Retinal pigment epithelial cell (primary cell): Measurements from ENCODE around the gene BSN.

Experiments used
- DNase-seq: peaks from one replicate; pipeline ENCODE4 v3.0.0-alpha.2; 2010; ENCODE audit warnings: low read depth
- H3K4me3 ChIP-seq: 2 replicates; pipeline ENCODE4 v1.5.1; 2011; ENCODE audit warnings: mild to moderate bottlenecking, low read length, control low read depth, moderate library complexity
- TF ChIP-seq, protein P1 (sequence below): conservative IDR thresholded peaks from 2 replicates; pipeline ENCODE4 v1.5.1; 2011; ENCODE audit warnings: low read depth, low read length, control low read depth, inconsistent platforms

The BSN gene

DNA sequence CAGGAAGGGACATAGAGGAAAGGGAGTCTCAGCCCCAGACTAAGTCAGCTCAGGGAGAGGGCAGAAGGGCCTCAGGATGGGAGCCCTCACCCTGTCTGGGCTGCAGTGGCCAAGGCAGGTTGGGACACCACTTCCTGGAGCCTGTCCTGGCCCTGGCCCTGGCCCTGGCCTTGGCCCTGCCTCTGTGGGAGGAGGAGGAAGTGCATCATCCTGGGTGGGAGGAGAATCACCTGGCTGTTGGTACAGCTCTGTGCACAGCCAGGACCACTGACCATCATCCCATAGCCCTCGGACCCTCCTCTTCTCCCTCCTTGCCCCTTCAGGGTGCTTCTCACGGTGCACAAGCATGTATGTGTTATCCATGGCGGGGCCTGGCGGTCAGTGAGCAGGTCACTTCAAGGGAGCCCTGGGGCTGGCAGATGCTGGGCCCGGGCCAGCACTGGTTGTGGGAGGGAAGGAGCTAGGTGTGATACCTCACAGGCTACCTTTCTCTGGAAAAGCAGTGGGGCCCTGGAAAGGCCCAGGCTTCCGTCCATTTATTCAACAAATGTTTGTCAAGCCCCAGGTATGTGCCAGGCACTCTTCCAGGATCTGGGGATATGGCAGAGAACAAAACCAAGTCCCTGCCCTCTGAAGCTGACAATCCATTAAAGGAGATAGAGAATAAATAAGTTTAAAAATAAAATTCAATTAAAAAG is 111.7 kb downstream of the BSN start:
- DNase-seq = no peak
- no peak overlapping the region for H3K4me3 ChIP-seq
- TF ChIP-seq, protein P1, sequence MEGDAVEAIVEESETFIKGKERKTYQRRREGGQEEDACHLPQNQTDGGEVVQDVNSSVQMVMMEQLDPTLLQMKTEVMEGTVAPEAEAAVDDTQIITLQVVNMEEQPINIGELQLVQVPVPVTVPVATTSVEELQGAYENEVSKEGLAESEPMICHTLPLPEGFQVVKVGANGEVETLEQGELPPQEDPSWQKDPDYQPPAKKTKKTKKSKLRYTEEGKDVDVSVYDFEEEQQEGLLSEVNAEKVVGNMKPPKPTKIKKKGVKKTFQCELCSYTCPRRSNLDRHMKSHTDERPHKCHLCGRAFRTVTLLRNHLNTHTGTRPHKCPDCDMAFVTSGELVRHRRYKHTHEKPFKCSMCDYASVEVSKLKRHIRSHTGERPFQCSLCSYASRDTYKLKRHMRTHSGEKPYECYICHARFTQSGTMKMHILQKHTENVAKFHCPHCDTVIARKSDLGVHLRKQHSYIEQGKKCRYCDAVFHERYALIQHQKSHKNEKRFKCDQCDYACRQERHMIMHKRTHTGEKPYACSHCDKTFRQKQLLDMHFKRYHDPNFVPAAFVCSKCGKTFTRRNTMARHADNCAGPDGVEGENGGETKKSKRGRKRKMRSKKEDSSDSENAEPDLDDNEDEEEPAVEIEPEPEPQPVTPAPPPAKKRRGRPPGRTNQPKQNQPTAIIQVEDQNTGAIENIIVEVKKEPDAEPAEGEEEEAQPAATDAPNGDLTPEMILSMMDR = no peak

DNA sequence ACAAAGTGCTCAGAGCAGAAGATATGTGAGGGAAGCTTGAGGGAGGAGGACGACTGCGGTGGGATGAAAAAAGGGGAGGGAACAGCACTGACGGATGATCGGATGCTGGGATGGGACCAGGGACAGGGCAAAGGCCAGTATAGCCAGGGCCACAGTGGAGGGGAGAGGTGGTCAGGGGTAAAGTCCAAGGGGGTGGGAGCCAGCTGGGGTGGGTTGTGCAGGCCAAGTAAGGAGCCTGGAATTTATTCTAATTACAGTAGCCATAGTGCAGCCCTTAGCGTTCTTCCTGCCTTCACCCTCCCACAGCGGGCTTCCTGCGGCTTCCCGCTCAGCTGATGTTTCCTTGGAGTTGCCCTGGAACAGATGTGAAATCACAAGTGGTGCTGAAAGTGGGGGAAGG is 112.3 kb downstream of the BSN start:
- no peak overlapping the region for H3K4me3 ChIP-seq
- DNase-seq = no peak
- TF ChIP-seq, protein P1 = no peak

DNA sequence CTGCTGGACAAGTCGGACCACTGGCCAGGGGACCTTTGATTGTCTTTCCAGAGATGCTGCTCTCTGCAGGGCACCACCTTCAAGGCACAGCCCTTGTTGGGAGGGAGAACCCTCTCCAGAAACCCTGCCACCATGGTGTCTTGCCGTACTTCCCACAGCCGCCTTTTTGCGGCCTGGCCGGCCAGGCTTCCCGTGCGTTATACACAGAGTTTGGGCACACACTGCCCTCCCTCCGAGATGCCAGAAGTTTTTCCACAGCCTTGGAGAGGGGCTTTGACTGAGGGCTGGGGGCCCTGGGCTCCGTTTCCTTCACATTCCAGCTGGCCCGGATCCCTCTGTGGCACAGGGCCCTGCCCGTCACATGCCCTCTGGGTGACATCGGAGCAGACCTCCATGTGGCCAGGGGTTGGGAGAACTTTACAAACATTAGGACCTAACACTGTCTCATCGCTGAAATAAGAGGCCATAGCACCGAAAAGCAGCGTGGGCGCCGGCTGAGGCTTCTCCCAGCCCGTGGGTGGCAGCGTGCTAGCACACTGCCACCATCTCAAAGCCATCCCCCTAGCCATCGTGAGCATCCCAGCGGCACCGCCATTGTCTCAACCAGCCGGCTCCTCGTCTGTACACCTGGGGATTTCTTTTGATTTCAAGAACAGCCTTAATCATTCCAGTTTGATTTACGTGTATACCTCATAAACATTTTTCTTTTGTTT is 113.6 kb downstream of the BSN start:
- DNase-seq = no peak
- H3K4me3 ChIP-seq = no peak overlapping the region
- TF ChIP-seq, protein P1 = no peak

DNA sequence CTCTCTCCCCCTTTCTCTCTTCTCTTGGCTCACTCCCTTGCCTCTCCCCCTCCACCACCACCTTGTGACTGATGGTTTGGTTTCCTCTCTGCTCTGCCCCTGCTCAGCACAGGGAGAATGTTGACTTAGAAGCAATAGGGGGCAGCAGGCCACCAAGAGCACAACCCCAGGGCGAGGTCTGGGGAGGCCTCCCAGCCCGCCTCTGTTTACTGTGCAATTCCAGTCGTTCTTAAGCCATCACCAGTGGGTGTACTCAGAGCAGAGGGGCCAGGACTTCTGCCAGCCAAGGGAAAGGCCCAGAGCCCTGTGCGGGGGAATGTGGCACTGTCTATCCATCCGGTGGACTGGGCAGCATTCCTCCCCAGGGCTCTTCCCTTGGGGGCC is 114.1 kb downstream of the BSN start:
- H3K4me3 ChIP-seq = no peak overlapping the region
- no peak for DNase-seq
- TF ChIP-seq, protein P1 = peak; percentile 15

DNA sequence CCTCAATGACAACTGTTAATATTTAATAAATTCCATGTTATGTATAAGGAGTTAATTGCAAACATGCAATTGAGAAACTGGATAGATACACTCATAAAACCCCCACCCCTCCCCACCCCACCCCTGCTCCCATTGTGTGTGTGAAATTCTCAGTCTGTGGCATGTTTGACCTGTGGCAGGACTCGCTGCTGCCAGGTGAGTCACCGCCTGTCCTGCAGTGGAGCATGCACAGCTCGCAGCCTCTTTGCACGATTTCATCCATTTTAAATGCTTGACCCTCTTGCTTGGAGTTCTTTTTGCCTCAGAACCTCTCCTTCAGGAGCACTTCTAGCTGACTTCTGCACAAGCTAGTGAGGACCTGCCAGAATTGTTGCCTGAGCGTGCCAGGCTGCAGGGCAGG is 114.6 kb downstream of the BSN start:
- no peak for DNase-seq
- no peak overlapping the region for H3K4me3 ChIP-seq
- TF ChIP-seq, protein P1 = no peak

DNA sequence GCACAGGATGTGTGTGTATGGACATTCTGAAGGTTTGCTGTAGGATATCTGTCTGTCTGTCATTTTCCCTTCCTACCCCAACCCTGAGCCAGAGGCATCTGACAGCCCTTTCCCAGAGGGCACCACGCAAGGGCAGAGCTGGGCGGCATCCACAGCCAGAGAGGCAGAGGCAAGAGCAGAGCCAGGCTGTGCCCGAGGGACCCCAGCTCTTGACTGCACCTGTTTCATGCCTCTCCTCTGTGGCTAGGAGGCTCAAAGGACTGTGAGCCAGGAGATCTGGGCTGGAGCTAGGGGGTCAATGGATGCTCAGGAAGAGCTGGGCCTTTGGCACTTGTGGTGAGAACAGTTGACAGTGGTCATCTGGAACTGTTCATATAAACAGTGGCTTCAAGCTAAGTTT is 115.1 kb downstream of the BSN start:
- no peak overlapping the region for H3K4me3 ChIP-seq
- DNase-seq = no peak
- TF ChIP-seq, protein P1 = no peak

DNA sequence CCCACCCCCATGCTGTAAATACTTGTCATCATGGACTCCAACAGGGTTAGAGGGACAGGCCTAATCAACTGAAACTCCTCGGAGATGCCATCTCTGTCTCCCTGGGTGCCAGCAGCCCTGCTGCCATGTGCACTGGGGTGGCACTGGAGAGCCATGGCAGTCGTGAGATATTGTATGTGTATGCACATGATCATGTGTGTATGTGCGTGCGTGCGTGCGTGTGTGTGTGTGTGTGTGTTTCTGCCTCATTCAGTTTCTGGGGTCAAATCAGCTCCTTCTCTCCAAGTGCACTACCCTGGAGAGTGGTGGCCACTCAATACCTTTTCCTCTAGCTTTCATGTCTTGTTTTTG is 116.6 kb downstream of the BSN start:
- no peak for DNase-seq
- TF ChIP-seq, protein P1 = no peak
- H3K4me3 ChIP-seq = no peak overlapping the region
